Naive B cell (primary cell): ENCODE measurements around the gene CLEC16A. TPM values are rescaled to one million over a fixed set of nuclear protein-coding genes. Genes with fewer than 3 reads are reported as not detected.
A peak's percentile ranks its signal among the peaks of the same experiment; 100 is the strongest.

ENCODE experiments used
- ATAC-seq, 2 donors: fragments of 150-1000 bp; cut with Tn5 transposase; 2 replicates each; pipeline ENCODE4 v1.10.0; 2021; ENCODE audit warnings: low read depth in 2 of 2, mild to moderate bottlenecking in 2 of 2, moderate library complexity in 2 of 2
- DNase-seq: peaks from one replicate; pipeline ENCODE4 v3.0.0; 2022
- H3K27ac Mint-ChIP-seq, 6 donors: one replicate each; pipeline ENCODE4 v1.8.0; 2020 to 2022; ENCODE audit warnings: mild to moderate bottlenecking in 6 of 6, mixed read lengths in 6 of 6, moderate library complexity in 5 of 6, inconsistent platforms in 2 of 6
- H3K27me3 Mint-ChIP-seq, 3 donors: one replicate each; pipeline ENCODE4 v1.8.0; 2021 to 2022; ENCODE audit warnings: mixed read lengths in 3 of 3, mild to moderate bottlenecking in 1 of 3
- H3K36me3 Mint-ChIP-seq, 2 donors: one replicate each; pipeline ENCODE4 v1.8.0; 2020 to 2022; ENCODE audit warnings: mixed read lengths in 2 of 2, inconsistent platforms in 1 of 2, mild to moderate bottlenecking in 1 of 2
- H3K4me1 Mint-ChIP-seq, 3 donors: one replicate each; pipeline ENCODE4 v1.8.0; 2020 to 2022; ENCODE audit warnings: mixed read lengths in 3 of 3, inconsistent platforms in 1 of 3, mild to moderate bottlenecking in 1 of 3, moderate library complexity in 1 of 3
- H3K4me3 Mint-ChIP-seq, 8 donors: one replicate each; pipeline ENCODE4 v1.8.0; 2020 to 2022; ENCODE audit warnings: mild to moderate bottlenecking in 8 of 8, mixed read lengths in 8 of 8, moderate library complexity in 8 of 8, inconsistent platforms in 2 of 8
- H3K9me3 Mint-ChIP-seq, 7 donors: one replicate each; pipeline ENCODE4 v1.8.0; 2020 to 2022; ENCODE audit warnings: mixed read lengths in 7 of 7, mild to moderate bottlenecking in 5 of 7, inconsistent platforms in 2 of 7, moderate library complexity in 1 of 7
- polyA plus RNA-seq, 6 donors: library from polyadenylated mRNA; unstranded; fragments of 300-500 nt; fragmentation: Illumina TruSeq; gene quantifications; one replicate each; pipeline ENCODE4 v1.2.3, GENCODE V29; 2021; ENCODE audit warnings: low read depth in 6 of 6

The CLEC16A gene
- polyA plus RNA-seq, 6 donors from 2014 or later, result 11.8 to 34.9 (median 18.7) TPM

DNA sequence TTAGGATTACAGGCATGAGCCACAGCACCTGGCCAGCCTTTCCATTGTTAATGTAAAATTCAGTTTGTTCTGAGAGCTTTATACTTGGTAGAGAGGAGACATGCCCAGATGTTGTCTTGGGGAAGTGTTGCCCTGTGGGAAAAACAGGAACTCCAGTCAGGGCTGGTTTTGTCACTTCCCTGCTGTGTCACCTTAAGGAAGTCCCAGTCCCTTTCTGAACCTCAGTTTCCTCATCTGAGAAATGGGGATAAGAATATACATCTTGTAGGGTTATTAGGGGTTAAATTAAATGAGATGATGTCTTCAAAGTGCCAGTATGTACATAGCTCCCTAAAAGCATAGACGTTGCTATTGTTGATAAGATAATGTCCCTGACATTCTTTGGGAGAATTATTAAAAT is 25.3 kb downstream of the CLEC16A start:
- Mint-ChIP-seq H3K9me3 (no peaks in the 10 kb centered on the region), H3K4me3 (no peak overlapping the region), H3K27ac (peak overlapping the region in 1 of 6 donors; percentile 53), H3K36me3 (peaks cover 25 to 38% of the 10 kb centered on the region in 2 donors), H3K27me3 (no peaks in the 10 kb centered on the region), H3K4me1 (peaks cover 16 to 23% (median 18%) of the 10 kb centered on the region in 3 donors)
- DNase-seq (no peak), ATAC-seq (no peak)

DNA sequence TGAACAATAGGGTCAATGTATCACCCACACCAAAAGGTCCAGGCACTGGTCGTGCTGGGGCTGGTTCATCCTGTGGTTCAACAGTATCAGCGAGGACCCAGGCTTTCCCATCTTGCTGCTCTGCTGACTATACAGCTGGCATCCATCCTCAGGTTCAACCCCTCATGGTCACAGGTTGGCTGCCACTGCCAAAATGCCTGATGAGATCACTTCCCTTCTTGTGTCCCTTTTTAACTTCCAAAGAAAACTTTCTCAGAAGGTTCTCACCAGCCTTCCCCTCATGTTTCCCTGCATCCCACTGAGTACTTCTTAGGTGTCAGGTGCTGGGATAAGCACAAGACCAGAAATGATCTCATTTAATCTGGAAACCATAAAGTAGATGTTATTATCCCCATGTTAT is 25.7 kb downstream of the CLEC16A start:
- H3K4me1 Mint-ChIP-seq, result peaks cover 12 to 19% (median 14%) of the 10 kb centered on the region in 3 donors
- peak overlapping the region in 2 of 6 donors; percentile 53 to 62 for H3K27ac Mint-ChIP-seq
- no peaks in the 10 kb centered on the region for H3K27me3 Mint-ChIP-seq
- ATAC-seq, result no peak
- no peaks in the 10 kb centered on the region for H3K9me3 Mint-ChIP-seq
- DNase-seq, result no peak
- H3K36me3 Mint-ChIP-seq, result peaks cover 23 to 42% of the 10 kb centered on the region in 2 donors
- no peak overlapping the region for H3K4me3 Mint-ChIP-seq

DNA sequence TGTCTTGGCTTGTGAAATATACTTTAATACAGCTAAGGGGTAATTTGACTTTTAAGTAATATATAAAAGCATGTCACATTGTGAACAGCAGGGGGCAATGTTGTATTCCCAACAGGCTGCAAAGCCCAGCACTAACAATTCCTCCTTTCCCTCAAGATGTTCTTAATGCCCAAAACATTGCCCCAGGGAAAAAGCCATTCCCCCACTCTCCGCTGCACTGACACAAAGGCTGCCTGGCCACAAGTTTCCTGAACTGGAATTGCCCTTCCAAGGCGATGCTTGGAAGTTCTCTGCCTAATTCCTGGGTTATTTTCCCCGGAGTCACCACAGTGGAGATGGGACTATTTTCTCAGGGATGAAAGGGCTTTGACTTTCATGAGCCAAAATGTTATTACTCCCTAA is 27.2 kb downstream of the CLEC16A start:
- DNase-seq, result peak; percentile 21
- Mint-ChIP-seq H3K27ac (no peak overlapping the region), H3K4me3 (no peak overlapping the region), H3K27me3 (no peaks in the 10 kb centered on the region), H3K36me3 (peaks cover 20 to 33% of the 10 kb centered on the region in 2 donors), H3K4me1 (peaks cover 0 to 4% (median 0%) of the 10 kb centered on the region in 3 donors), H3K9me3 (no peaks in the 10 kb centered on the region)
- ATAC-seq, result no peak

DNA sequence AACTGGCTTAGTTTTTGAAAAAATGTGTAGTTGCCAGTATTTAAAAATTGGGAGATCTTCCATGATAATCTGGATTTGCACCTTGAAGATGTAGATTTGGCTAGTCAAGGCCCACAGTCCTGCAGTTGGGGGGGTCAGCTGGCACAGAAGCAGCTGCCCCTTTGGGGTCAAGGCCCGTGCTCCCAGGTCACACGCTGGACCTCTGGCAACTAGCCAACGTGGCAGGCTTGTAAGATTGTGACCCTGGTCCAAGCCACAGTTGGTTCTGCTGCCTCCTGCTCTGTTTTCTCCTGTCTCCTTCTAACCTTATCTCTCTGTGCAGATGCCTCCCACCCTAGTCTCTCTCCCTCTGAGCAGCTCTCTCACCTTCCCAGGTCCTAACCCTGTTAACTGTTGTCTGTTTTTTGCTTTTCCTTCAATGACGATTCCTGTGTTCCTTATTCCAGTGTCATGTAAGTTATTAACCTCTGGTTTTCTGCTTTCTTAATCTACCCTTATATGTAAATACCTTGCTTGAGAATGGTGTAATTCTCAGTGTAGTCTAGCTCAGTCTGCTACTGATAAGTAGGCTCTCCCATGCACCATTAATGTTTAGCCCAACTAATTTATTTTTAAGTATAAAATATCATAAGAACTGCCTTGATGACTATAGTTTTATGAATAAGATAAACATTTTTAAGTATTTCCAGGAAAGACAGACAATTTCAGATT is 27.9 kb downstream of the CLEC16A start:
- no peak overlapping the region for H3K4me3 Mint-ChIP-seq
- peaks cover 20 to 33% of the 10 kb centered on the region in 2 donors for H3K36me3 Mint-ChIP-seq
- H3K9me3 Mint-ChIP-seq, result no peaks in the 10 kb centered on the region
- peak overlapping the region in 1 of 6 donors; percentile 77 for H3K27ac Mint-ChIP-seq
- DNase-seq, result no peak
- H3K4me1 Mint-ChIP-seq, result no peaks in the 10 kb centered on the region
- no peak for ATAC-seq
- H3K27me3 Mint-ChIP-seq, result no peaks in the 10 kb centered on the region

DNA sequence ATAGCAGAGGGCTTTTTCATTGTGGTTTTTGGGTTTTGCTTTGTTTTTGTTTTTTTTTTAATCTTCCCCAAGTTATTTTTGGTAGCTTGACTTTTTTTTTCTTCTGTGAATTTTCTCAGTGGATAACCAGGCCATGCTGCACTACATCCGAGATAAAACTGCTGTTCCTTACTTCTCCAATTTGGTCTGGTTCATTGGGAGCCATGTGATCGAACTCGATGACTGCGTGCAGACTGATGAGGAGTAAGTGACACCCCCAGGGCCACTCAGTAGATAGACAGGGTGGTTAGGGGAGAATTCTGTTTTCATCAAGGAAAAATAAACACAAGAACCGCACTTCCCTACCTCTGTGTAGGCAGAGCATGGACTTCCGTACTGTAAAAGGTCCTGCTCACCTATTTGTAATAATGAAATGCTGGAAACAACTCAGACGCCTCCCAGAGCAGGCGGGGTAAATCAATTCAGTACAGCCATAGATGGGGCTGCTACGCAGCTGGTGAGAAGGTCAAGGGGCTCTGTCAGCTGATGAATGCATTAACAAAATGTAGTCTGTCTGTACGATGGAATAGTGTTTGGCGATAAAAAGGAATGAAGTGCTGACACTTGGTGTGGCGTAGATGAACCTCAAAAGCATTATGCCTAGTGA is 28.6 kb downstream of the CLEC16A start:
- H3K27me3 Mint-ChIP-seq, result no peaks in the 10 kb centered on the region
- DNase-seq, result no peak
- H3K36me3 Mint-ChIP-seq, result peaks cover 20 to 39% of the 10 kb centered on the region in 2 donors
- no peaks in the 10 kb centered on the region for H3K9me3 Mint-ChIP-seq
- ATAC-seq, result no peak
- H3K4me1 Mint-ChIP-seq, result no peaks in the 10 kb centered on the region
- peak overlapping the region in 2 of 6 donors; percentile 44 to 65 for H3K27ac Mint-ChIP-seq
- no peak overlapping the region for H3K4me3 Mint-ChIP-seq

DNA sequence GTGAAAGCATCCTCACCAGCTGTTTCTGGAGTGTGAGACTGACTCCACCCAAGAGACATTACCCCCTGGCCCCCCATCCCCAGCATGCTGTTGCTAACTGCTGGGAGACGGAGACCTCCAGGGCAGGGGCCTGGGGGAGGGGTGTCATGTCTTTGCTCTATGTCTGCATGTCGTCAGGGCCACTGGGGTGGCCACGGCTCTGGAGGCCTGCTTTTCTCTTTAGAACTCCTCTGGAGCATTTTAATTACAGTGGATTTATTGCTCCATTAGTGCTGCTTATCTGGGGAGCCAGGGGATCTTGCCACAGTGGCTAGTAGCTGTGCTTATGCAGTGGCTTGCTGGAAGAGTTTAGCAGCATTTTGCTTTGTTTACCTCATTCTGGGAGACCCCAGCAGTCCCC is 32.3 kb downstream of the CLEC16A start:
- Mint-ChIP-seq H3K9me3 (no peaks in the 10 kb centered on the region), H3K4me3 (no peak overlapping the region), H3K27me3 (no peaks in the 10 kb centered on the region), H3K36me3 (peaks cover 18 to 34% of the 10 kb centered on the region in 2 donors), H3K27ac (peak overlapping the region in 1 of 6 donors; percentile 24), H3K4me1 (no peaks in the 10 kb centered on the region)
- DNase-seq, result no peak
- no peak for ATAC-seq

DNA sequence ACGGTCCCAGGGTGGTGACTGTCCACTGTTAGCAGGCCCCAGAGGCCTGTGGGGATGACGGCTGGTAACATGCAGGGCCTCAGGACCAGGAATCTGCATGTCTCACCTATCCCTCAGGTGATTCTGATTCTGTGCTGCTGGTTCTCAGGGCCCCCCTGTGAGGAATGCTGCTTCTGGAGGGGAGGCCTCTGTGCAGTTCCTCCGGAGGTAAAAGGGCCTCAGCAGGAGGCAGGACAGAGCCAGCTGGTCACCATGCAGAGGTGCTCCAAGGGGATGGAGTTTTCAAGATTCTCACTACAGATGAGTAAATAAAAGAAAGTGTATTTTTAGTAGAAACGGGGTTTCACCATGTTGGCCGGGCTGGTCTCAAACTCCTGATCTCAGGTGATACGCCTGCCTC is 33.8 kb downstream of the CLEC16A start:
- Mint-ChIP-seq H3K4me1 (peaks cover 0 to 6% (median 0%) of the 10 kb centered on the region in 3 donors), H3K36me3 (peaks cover 13 to 21% of the 10 kb centered on the region in 2 donors), H3K27me3 (no peaks in the 10 kb centered on the region), H3K9me3 (no peaks in the 10 kb centered on the region), H3K27ac (peak overlapping the region in 3 of 6 donors; percentile 41 to 62 (median 54)), H3K4me3 (no peak overlapping the region)
- ATAC-seq (no peak), DNase-seq (no peak)

DNA sequence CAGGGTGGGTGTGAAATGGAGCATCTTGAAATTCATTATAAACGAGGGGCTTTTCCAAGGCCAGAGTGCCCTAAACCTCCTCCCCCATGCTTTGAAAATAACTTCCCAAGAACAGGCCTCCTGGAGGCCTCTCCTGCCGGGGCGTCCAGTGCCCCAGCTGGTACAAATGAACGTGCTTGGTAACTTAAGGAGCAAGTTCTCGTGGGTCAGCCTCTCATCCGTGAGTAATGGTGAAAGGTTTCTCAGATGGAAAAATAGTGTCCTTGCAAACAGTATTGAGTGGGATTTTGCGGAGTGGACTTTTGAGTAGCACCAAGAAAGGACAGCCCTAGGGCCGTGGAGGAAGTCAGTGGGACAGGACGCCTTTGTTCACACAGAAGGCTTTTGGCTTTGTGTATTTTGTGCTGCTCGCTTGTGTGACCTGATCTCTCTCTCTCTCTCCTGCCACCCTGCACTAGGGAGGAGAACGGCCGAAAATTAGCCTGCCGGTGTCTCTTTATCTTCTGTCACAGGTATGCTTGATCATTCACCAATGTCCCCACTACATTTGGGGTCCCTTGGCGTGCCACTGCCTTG is 34.6 kb downstream of the CLEC16A start:
- Mint-ChIP-seq H3K27ac (peak overlapping the region in 2 of 6 donors; percentile 28 to 57), H3K4me3 (no peak overlapping the region), H3K27me3 (no peaks in the 10 kb centered on the region), H3K4me1 (peaks cover 0 to 6% (median 0%) of the 10 kb centered on the region in 3 donors), H3K36me3 (peaks cover 12 to 18% of the 10 kb centered on the region in 2 donors), H3K9me3 (no peaks in the 10 kb centered on the region)
- DNase-seq (no peak), ATAC-seq (no peak)

DNA sequence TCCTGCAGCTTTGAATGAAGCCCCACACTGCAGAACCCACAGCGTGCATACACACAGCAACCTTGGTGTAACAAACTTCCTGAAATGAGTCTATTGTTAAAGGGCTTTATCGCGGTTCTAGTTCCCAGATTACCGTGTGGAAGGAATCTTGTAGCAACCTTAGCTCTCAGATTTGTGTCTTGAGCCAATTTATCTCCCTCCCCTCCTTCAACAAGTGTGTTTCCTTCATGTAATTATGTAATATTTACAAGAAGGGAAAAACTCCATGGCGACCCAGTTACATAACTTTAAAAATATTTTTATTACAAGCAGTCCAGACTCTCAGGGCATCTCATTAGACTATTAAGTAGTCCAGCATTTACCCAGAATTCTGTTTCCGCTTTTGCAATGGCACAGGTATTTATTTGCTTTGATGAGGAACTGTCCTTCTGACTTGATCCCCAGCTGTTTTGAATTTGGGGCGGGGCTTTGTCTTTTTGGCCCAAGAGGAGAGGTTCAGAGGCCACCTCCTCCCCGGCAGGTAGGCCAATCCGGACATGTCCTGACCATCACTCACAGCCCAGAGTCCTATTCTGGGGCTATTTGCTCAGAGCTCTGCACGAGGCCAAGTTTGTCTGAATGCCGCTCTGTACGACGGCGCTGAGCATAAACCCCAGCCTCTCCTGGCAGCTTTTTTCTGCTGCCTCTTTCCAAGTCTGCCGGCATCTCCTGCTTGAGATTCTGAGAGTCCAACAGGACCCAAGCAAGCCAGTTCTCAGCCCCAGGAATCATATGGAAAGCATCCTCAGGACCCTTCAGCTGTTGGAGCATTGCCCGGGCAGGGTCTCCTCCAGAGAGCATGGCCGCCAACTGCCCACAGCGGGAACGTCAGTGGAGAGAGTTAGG is 35.6 kb downstream of the CLEC16A start:
- ATAC-seq (no peak), DNase-seq (no peak)
- Mint-ChIP-seq H3K36me3 (peaks cover 11 to 12% of the 10 kb centered on the region in 2 donors), H3K27me3 (no peaks in the 10 kb centered on the region), H3K4me3 (no peak overlapping the region), H3K4me1 (peaks cover 0 to 9% (median 4%) of the 10 kb centered on the region in 3 donors), H3K27ac (peak overlapping the region in 2 of 6 donors; percentile 28 to 65), H3K9me3 (no peaks in the 10 kb centered on the region)

DNA sequence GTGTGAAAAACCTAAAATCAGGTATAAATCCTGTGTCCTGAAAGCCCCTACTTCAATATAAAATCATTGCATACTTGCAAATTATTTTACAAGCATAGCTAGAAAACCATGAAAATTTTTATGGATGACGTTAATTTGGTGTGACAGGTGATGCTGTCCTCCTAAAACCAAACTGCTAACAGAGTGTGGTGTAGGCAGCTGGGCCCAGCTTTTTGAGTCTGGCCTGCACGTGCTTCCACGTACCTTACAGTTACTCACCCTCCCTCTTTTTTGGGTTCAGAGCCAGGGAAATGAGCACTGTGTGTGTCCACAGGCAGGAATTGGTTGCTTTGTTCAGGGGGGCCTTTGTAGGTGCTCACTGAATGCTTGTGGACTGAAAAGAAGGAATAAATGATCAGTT is 36.4 kb downstream of the CLEC16A start:
- DNase-seq, result no peak
- no peaks in the 10 kb centered on the region for H3K27me3 Mint-ChIP-seq
- ATAC-seq, result no peak
- no peak overlapping the region for H3K4me3 Mint-ChIP-seq
- H3K27ac Mint-ChIP-seq, result peak overlapping the region in 2 of 6 donors; percentile 33 to 61
- H3K36me3 Mint-ChIP-seq, result peaks cover 10 to 16% of the 10 kb centered on the region in 2 donors
- no peaks in the 10 kb centered on the region for H3K9me3 Mint-ChIP-seq
- peaks cover 0 to 9% (median 4%) of the 10 kb centered on the region in 3 donors for H3K4me1 Mint-ChIP-seq

DNA sequence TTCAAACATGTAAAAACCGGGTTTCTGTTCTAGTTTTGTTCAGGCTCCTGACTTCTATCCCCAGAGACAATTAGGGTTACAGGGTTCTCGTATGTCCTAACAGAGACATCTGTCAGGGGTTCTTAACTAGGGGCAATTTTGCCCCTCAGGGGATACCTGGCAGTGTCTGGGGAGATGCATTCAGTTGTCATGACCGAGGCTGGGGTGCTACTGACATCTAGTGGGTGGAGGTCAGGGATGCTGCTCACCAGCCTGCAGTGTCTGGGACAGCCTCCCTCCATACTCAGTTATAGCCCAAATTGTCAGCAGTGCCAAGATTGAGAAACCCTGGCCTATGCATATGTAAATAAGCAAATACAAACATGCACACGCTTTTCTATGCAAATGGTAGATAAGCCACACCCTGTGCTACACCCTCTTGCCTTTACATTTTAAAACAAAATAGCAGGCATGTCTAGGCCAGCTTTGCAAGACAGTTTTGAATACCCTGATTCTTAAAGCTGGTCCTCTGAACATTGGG is 37.4 kb downstream of the CLEC16A start:
- Mint-ChIP-seq H3K4me1 (peaks cover 0 to 9% (median 4%) of the 10 kb centered on the region in 3 donors), H3K4me3 (peak overlapping the region in 1 of 8 donors; percentile 65), H3K27ac (peak overlapping the region in 2 of 6 donors; percentile 61 to 68), H3K36me3 (peaks cover 10 to 21% of the 10 kb centered on the region in 2 donors), H3K27me3 (no peaks in the 10 kb centered on the region), H3K9me3 (no peaks in the 10 kb centered on the region)
- ATAC-seq (peak; percentile 80 to 89), DNase-seq (peak; percentile 21)

DNA sequence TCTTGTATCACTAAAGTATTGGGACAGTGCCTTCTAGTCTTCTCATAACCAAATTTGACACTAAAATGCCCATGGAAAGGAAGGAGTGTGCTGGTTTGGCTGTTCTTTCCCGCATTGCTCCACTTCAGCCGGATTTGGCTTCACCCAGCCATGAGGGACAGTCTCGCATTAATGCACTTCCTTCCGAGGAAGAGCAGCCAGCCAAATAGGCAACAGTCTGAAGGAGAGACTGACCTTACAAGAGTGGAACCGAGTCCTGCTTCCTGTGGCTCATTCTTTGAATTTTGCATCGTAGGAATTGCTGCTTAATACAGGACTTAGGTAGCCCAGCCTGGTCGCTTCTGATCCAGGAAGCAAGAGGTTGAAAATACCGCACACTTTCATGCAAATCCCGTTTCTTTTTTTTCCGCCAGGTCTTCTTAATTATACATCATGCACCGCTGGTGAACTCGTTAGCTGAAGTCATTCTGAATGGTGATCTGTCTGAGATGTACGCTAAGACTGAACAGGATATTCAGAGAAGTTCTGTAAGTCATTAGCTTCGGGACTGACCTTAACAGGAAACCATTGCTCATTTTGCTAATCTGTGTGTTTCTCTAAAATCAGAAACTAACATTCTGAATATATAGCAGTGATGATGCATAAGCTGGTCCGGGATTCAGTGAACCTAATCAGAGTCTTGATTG is 38.2 kb downstream of the CLEC16A start:
- Mint-ChIP-seq H3K27me3 (no peaks in the 10 kb centered on the region), H3K36me3 (peaks cover 9 to 21% of the 10 kb centered on the region in 2 donors), H3K27ac (peak overlapping the region in 2 of 6 donors; percentile 18 to 33), H3K4me1 (peaks cover 3 to 9% (median 9%) of the 10 kb centered on the region in 3 donors), H3K4me3 (no peak overlapping the region), H3K9me3 (no peaks in the 10 kb centered on the region)
- DNase-seq, result no peak
- peak in 1 of 2 donors; percentile 14 for ATAC-seq
